Activated CD4-positive, alpha-beta T cell treated with anti-CD3 and anti-CD28 coated beads, Interleukin-2, amount 50 U/mL, for 4 hours (primary cell): ENCODE results near the gene LTBP1.
"Not testable (repeated sequence)": the region's sequence is repeated elsewhere in the genome, so short reads cannot be mapped to it uniquely, and the experiment has no call there.

ENCODE experiments used
- DNase-seq, 2 experiments: peaks; one replicate each; pipeline ENCODE4 v3.0.0-alpha.2; 2020

Gene LTBP1

GRCh38 chr2:33208400-33208799 lies 261.6 kb downstream of the LTBP1 start:
- DNase-seq: no peak

DNA sequence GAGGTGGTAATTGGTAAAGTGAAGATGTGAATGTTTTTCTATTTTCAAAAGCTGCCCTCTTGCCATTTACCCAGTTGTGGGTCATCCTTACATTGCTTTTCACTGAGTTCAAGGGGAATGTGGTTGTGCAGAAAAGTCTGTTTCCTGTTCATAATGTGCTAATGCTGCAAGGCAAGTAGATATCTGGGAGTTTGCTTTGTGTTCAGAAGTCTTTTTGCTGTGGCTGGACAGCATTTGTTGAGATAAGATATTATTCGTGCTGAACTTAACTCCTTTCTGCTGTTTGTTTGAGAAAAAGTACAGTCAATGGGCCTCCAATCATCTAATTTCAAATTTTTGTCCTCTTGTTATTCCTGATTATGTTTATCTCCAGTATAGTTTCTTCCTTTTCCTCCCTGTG lies 263.2 kb downstream of the LTBP1 start:
- DNase-seq: no peak

GRCh38 chr2:33210626-33211025 lies 263.9 kb downstream of the LTBP1 start:
- no peak for DNase-seq

DNA sequence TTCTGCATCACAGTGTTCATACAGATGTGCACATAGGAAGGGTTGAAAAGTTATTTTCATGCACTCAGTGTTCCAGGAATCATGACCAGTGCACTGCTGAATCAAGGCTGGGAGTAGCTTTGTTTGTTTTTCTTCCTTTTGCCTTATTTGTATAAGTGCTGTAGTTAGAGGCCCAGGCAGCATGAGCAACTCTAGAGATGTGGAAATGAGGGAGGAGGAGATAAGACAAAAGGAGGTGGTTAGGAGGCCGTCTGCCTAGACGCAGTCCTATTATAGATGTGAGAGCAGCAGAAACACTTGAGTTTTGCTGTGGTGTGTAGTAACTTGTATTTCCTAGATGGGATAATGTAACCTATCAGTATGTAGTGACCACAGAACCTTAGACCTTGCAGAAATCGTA lies 265.4 kb downstream of the LTBP1 start:
- DNase-seq: no peak

GRCh38 chr2:33213244-33213643 lies 266.5 kb downstream of the LTBP1 start:
- DNase-seq: no peak

DNA sequence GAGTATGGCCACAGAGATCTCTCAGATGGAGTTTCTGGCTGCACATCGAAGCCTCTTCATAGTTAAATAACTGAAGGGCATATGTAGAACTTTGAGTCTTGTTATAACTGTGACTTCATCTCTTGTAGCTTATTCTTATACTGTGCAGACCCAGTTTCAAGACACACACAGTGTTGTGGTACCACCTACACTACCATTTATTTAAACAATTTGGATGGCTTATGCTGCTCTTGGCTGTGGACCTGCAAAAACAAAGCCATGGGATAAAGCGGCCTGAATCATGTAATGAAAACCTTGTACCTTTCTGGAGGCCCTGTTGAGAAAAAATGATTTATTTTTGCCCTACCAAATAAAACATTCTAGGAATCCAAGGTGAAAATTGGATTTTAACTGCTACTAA lies 266.9 kb downstream of the LTBP1 start:
- no peak for DNase-seq

- no peak for DNase-seq
These were observed 267.7 kb downstream of the LTBP1 start for GRCh38 chr2:33214436-33214835.

- no peak for DNase-seq
These were observed 268.1 kb downstream of the LTBP1 start for GRCh38 chr2:33214857-33215256.

DNA sequence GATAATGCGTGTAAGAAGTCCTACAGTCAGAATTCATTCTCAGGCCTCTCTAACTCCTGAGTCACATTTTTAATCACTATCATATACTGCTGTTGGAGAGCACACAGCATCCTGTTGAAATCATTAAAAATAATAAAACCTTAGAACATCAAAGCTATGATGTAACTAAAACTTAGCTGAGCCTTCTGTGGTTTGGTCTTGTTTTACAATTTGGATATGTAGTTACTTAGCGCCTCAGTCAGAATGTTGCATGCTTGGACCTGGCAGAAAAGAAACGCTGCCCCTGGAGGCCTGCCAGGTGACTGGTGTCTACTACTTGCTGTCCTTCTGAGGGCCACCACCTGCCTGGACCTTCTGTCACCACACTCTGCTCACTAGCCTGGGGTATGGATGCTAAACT lies 268.5 kb downstream of the LTBP1 start:
- DNase-seq: no peak

GRCh38 chr2:33215983-33216382 lies 269.2 kb downstream of the LTBP1 start:
- no peak for DNase-seq

DNA sequence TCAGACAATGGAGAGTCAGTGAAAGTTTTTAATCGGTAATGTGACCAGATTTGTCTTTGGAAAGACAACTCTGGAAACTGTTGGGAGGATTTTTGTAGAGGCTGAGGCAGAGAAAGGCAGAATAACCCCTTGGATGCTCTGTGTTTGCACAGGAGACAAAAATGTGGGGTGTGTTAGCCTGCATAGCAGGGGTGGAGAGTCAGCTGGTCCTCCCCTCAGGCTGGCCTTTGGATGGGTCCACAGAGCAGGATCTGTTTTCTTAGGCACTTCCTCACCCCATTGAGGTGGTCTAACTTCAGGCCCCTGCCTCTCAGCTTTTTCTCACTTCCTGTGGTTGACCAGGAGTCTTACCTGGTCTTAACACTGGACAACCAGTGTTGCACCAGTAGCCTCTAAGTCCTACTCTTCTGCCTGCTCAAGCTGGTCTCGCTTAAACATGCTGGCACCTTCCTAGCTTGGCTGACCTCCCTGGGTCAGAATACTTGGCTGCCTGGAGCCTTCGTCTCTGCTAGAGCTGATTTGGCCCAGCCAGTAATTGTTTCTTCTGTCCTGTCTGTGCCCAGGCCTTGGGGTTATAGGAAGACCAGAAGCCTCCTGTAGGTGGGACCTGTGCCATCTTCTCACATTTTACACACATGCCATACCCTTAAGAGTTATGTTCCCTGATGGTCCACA lies 269.9 kb downstream of the LTBP1 start:
- no peak for DNase-seq

DNA sequence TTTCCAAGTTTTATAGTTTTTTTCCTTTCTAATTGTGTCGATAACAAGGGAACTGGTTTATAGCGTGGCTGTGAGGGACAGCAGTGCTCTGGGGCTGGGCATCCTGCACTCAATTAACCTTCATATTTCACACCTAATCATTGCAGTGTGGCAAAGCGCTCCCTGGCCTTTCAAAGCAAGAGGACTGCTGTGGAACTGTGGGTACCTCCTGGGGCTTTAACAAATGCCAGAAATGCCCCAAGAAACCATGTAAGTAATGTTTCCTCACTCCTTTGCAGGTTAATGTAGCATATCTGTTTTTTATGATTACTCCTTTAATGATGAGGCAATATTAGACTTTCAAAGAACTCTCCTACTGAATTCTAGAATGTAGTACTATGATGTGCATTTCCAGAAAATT lies 270.7 kb downstream of the LTBP1 start:
- DNase-seq: no peak

DNA sequence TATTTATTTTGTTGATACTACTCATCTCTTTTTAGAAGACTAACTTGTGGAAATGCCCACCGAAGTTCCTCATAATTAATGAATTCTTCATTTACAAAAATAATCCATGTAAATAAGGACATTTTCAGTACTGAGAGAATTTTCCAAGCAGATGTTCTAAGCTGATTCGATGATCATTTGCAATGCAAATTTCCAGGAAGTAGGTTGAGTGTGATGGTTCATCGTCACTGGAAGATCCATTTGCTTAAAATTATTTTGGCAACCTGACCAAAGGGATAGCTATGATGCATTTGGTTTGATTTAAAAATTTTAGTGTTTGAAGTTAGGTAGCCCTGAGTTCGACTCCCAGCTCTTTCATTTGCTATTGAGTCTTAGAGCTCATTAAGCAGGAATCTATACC lies 272.4 kb downstream of the LTBP1 start:
- no peak for DNase-seq

- no peak for DNase-seq
These were observed 273.1 kb downstream of the LTBP1 start for GRCh38 chr2:33219850-33220275.

GRCh38 chr2:33220533-33220932 lies 273.8 kb downstream of the LTBP1 start:
- DNase-seq: no peak

DNA sequence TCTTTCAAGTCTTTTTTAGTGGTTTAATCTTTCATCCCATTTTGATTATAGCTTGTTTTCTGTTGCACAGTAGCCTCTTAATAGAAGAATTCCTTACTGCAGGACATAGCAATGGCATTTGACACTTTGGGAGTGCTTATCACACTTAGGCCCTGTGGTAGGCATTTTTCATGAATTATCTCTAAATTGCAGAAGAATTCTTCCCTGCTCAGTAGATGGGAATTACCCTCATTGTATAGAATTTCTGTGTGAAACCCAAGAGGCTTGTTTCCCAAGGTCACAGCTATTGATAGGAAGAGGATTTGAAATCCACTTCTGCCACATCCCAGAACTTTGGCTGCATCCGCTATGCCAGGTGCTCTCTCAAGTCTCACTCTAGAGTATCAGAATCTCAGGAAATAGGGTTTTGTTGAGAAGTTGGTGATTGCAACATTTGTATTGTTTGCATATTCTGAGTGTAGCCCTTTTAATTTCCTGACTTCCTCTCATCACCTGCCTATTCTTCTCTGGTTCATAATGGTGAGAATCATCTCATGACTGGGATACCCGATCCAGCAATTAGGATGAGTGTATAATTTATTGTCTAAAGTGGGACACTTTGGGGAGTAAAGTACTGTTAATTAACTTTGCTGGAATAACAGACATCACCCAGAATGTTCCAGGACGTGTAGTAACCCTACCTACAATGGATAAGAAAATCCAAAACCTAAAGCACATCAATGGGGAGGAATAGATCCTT lies 274.5 kb downstream of the LTBP1 start:
- no peak for DNase-seq

GRCh38 chr2:33222309-33222708 lies 275.6 kb downstream of the LTBP1 start:
- DNase-seq: no peak

GRCh38 chr2:33223856-33224255 lies 277.1 kb downstream of the LTBP1 start:
- no peak for DNase-seq

DNA sequence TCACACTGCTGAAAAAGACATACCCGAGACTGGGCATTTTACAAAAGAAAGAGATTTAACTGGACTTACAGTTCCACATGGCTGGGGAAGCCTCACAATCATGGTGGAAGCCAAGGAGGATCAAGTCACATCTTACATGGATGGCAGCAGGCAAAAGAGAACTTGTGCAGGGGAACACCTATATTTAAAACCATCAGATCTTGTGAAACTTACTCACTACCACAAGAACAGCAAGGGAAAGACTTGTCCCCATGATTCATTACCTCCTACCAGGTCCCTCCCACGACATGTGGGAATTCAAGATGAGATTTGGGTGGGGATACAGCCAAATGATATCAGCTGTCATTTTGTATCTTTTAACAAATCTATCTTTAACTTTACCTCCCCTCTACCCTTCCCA lies 278.6 kb downstream of the LTBP1 start:
- DNase-seq: no peak

DNA sequence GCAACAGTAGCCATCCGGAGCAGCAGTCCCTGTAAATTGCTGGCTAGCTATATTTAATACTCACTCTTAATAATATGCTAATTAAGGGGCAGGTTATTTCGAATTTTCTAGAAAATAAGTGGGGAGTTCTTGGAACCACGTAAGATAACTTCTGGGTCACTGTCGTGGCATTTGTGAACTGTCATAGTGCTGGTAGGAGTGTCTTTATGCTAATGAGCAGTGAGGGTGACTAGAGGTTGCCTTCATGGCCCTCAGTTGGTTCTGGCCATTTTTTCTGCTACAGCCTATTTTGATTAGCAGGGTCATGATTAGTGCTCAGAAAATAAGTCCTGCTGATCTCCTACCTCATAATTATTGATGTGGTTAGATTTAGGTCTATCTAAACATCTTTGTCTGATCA lies 279.8 kb downstream of the LTBP1 start:
- no peak for DNase-seq

DNA sequence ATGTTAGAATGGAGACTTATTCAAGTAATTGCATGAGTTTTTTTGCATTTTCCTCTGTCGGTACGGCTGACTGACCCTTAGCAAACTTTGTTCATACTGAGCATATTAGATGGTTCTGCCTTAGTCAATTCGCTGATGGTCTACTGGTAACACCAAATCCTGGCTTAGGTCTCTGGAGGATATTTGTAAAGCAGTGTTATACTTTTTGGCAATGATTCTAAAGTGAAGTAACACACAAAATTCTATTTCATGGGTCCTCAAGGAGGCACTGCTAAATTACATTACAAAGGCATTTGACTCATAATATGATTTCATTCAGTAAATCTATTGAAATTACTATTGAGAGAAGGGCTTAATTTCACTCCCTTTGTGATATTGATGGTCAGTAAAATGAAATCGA lies 282.9 kb downstream of the LTBP1 start:
- no peak for DNase-seq

GRCh38 chr2:33230195-33230594 lies 283.4 kb downstream of the LTBP1 start:
- DNase-seq: no peak

GRCh38 chr2:33230842-33231241 lies 284.1 kb downstream of the LTBP1 start:
- no peak for DNase-seq

GRCh38 chr2:33235559-33235958 lies 288.8 kb downstream of the LTBP1 start:
- not testable (repeated sequence) for DNase-seq
